WTC11 (cell line): ENCODE results near the gene SLC11A1. TPM values are rescaled to one million over a fixed set of nuclear protein-coding genes. Genes with fewer than 3 reads are reported as not detected.

Source experiments
- ATAC-seq: fragments of 200-7000 bp; cut with Tn5 transposase; 2 replicates; pipeline ENCODE4 v1.10.0; 2021; ENCODE audit warnings: mild to moderate bottlenecking, moderate library complexity
- CTCF ChIA-PET: fragments of 300-600 bp; sonication (Branson Sonifier 250); formaldehyde crosslinking; loops from one replicate; lab custom pipeline; 2021; ENCODE audit warnings: antibody characterized with exemption; lab: Charles Lee
- POLR2A ChIA-PET: fragments of 350-600 bp; sonication (Branson Sonifier 250); formaldehyde crosslinking; loops from one replicate; lab custom pipeline; 2021; ENCODE audit warnings: antibody characterized with exemption; lab: Charles Lee
- DNase-seq: peaks from one replicate; pipeline ENCODE4 v3.0.0; 2021; ENCODE audit warnings: low spot score
- H3K27ac Mint-ChIP-seq: 2 replicates; pipeline ENCODE4 v1.8.0; 2021; ENCODE audit warnings: mixed read lengths
- H3K27me3 Mint-ChIP-seq: 2 replicates; pipeline ENCODE4 v1.8.0; 2021; ENCODE audit warnings: low read depth, mild to moderate bottlenecking, moderate library complexity, mixed read lengths
- H3K36me3 Mint-ChIP-seq: 2 replicates; pipeline ENCODE4 v1.8.0; 2021; ENCODE audit warnings: mixed read lengths
- H3K4me1 Mint-ChIP-seq: 2 replicates; pipeline ENCODE4 v1.8.0; 2022; ENCODE audit warnings: mixed read lengths
- H3K4me3 Mint-ChIP-seq: 2 replicates; pipeline ENCODE4 v1.8.0; 2021; ENCODE audit warnings: mild to moderate bottlenecking, moderate library complexity, mixed read lengths
- H3K9me3 Mint-ChIP-seq: 2 replicates; pipeline ENCODE4 v1.8.0; 2021; ENCODE audit warnings: mixed read lengths
- AFF4 ChIP-seq: sonication (generic); formaldehyde crosslinking; IDR thresholded peaks from 2 replicates; pipeline ENCODE4 v1.8.1; 2023; ENCODE audit warnings: mild to moderate bottlenecking, missing genetic modification reagents, borderline replicate concordance
- CREM ChIP-seq: sonication (generic); formaldehyde crosslinking; IDR thresholded peaks from 2 replicates; pipeline ENCODE4 v1.8.1; 2022; ENCODE audit warnings: mild to moderate bottlenecking, missing genetic modification reagents, moderate library complexity
- CTCF ChIP-seq: fragments of 200-600 bp; IDR thresholded peaks from 2 replicates; pipeline ENCODE4 v1.8.0; 2022; ENCODE audit warnings: antibody characterized with exemption
- E2F1 ChIP-seq: sonication (generic); formaldehyde crosslinking; IDR thresholded peaks from 2 replicates; pipeline ENCODE4 v1.8.0; 2022; ENCODE audit warnings: mild to moderate bottlenecking, missing genetic modification reagents
- ESRRA ChIP-seq: sonication (generic); formaldehyde crosslinking; IDR thresholded peaks from 2 replicates; pipeline ENCODE4 v1.8.1; 2022; ENCODE audit warnings: mild to moderate bottlenecking, missing genetic modification reagents, borderline replicate concordance
- FOXJ3 ChIP-seq: sonication (generic); formaldehyde crosslinking; IDR thresholded peaks from 2 replicates; pipeline ENCODE4 v1.9.0; 2021; ENCODE audit warnings: missing genetic modification reagents, mild to moderate bottlenecking, borderline replicate concordance
- FOXK1 ChIP-seq: sonication (generic); formaldehyde crosslinking; IDR thresholded peaks from 2 replicates; pipeline ENCODE4 v1.8.0; 2022; ENCODE audit warnings: mild to moderate bottlenecking, moderate library complexity, missing genetic modification reagents
- GRHL2 ChIP-seq: fragments of 250-450 bp; sonication (Bioruptor Pico); IDR thresholded peaks from 2 replicates; pipeline ENCODE4 v1.8.0; 2022; ENCODE audit warnings: mild to moderate bottlenecking, moderate library complexity; ENCODE audit not compliant: insufficient replicate concordance, severe bottlenecking
- GTF2I ChIP-seq: fragments of 250-450 bp; sonication (Bioruptor Pico); conservative IDR thresholded peaks from 2 replicates; pipeline ENCODE4 v1.4.0; 2021; ENCODE audit warnings: mild to moderate bottlenecking
- HMGXB4 ChIP-seq: sonication (generic); formaldehyde crosslinking; IDR thresholded peaks from 2 replicates; pipeline ENCODE4 v1.8.1; 2023; ENCODE audit warnings: mild to moderate bottlenecking, moderate library complexity, missing genetic modification reagents
- MAX ChIP-seq: sonication (generic); formaldehyde crosslinking; IDR thresholded peaks from 2 replicates; pipeline ENCODE4 v1.8.0; 2022; ENCODE audit warnings: mild to moderate bottlenecking, missing genetic modification reagents
- PRDM15 ChIP-seq: sonication (generic); formaldehyde crosslinking; IDR thresholded peaks from 2 replicates; pipeline ENCODE4 v1.8.0; 2022; ENCODE audit warnings: missing genetic modification reagents
- SP1 ChIP-seq: sonication (generic); formaldehyde crosslinking; conservative IDR thresholded peaks from 2 replicates; pipeline ENCODE4 v1.8.1; 2022; ENCODE audit warnings: missing genetic modification reagents
- TEAD1 ChIP-seq: sonication (generic); formaldehyde crosslinking; IDR thresholded peaks from 2 replicates; pipeline ENCODE4 v1.8.0; 2022; ENCODE audit warnings: mild to moderate bottlenecking, missing genetic modification reagents
- total RNA-seq: library from RNA; stranded (reverse); gene quantifications from 3 replicates; pipeline ENCODE4 v1.2.3, GENCODE V29; 2021

The SLC11A1 gene
- total RNA-seq, 1 experiment from 2014 or later = 0.31 TPM

- TF ChIP-seq AFF4 (CRISPR knock-in tag) = no peak
- TF ChIP-seq MAX (CRISPR knock-in tag) = peak; percentile 83
- TF ChIP-seq SP1 (CRISPR knock-in tag) = peak; percentile 83
- TF ChIP-seq FOXK1 = peak; percentile 61
- peak; percentile 79; the same call in 1 of the 2 replicates for TF ChIP-seq GTF2I (CRISPR knock-in tag)
- TF ChIP-seq ESRRA (CRISPR knock-in tag) = no peak
- TF ChIP-seq E2F1 (CRISPR knock-in tag) = no peak
- TF ChIP-seq CREM (CRISPR knock-in tag) = peak; percentile 52; the same call in 1 of the 2 replicates
- peak; percentile 57; the same call in 1 of the 2 replicates for TF ChIP-seq TEAD1 (CRISPR knock-in tag)
- TF ChIP-seq CTCF = peak; percentile 87
Observed at GRCh38 chr2:218395826-218396687, 14.0 kb downstream of the SLC11A1 start (continued).

GRCh38 chr2:218396688-218397462, 14.8 kb downstream of the SLC11A1 start:
- H3K27me3 Mint-ChIP-seq = peaks cover 41% of the 10 kb centered on the region
- TF ChIP-seq GRHL2 = no peak
- TF ChIP-seq CTCF = no peak
- no peak; the same call in 1 of the 2 replicates for TF ChIP-seq PRDM15 (CRISPR knock-in tag)
- TF ChIP-seq FOXJ3 (CRISPR knock-in tag) = no peak
- no peak for TF ChIP-seq E2F1 (CRISPR knock-in tag)
- TF ChIP-seq HMGXB4 = no peak

More at GRCh38 chr2:218396688-218397462, 14.8 kb downstream of the SLC11A1 start:
- Mint-ChIP-seq H3K27ac (no peak overlapping the region), H3K4me1 (peaks cover 29% of the 10 kb centered on the region), H3K9me3 (no peaks in the 10 kb centered on the region), H3K36me3 (no peaks in the 10 kb centered on the region), H3K4me3 (peak overlapping the region; percentile 88)
- DNase-seq (peak; percentile 46), ATAC-seq (no peak)
- ChIA-PET CTCF (interaction anchor here (0.6 to 5.1 kb wide), 19 partner anchors 8 to 171 kb away, joined by 3 to 52 read pairs (median 5); partner anchors contain the start of genes AAMP, GPBAR1, PNKD and TMBIM1), POLR2A (interaction anchor here (1.0 kb wide), 2 partner anchors 9 to 110 kb away, joined by 3 read pairs; no protein-coding TSS in a partner anchor)
